ENCODE data around the gene ZNG1B.
"Not testable (repeated sequence)": the region's sequence is repeated elsewhere in the genome, so short reads cannot be mapped to it uniquely, and the experiment has no call there.

The ZNG1B gene

GRCh38 chr2:113510913-113511312 lies 73.4 kb downstream of the ZNG1B start:
- H3K9me3 ChIP-seq (ENCODE audit: control insufficient read depth, low read depth, low read length); H3K27ac ChIP-seq (ENCODE audit: low read length); H3K9ac ChIP-seq (ENCODE audit: low read length); H3K4me3 ChIP-seq (ENCODE audit: low read length); H3K4me1 ChIP-seq (ENCODE audit: control insufficient read depth, low read depth, low read length); H3K36me3 ChIP-seq (ENCODE audit: control insufficient read depth, low read depth, low read length): not testable (repeated sequence)
- H3K27me3 ChIP-seq (ENCODE audit: control insufficient read depth, insufficient read depth, low read length), result peaks cover 38% of the 10 kb centered on the region

- H3K27me3 ChIP-seq (ENCODE audit: control insufficient read depth, insufficient read depth, low read length), result peaks cover 32% of the 10 kb centered on the region
- H3K4me1 ChIP-seq (ENCODE audit: control insufficient read depth, low read depth, low read length), result not testable (repeated sequence)
Measured at GRCh38 chr2:113511859-113512258, 74.4 kb downstream of the ZNG1B start.

GRCh38 chr2:113515457-113515856 lies 78.0 kb downstream of the ZNG1B start:
- H3K27me3 ChIP-seq (ENCODE audit: control insufficient read depth, insufficient read depth, low read length); H3K36me3 ChIP-seq (ENCODE audit: control insufficient read depth, low read depth, low read length); H3K9me3 ChIP-seq (ENCODE audit: control insufficient read depth, low read depth, low read length); H3K9ac ChIP-seq (ENCODE audit: low read length); H3K4me3 ChIP-seq (ENCODE audit: low read length); H3K4me1 ChIP-seq (ENCODE audit: control insufficient read depth, low read depth, low read length); H3K27ac ChIP-seq (ENCODE audit: low read length): not testable (repeated sequence)

More at GRCh38 chr2:113511859-113512258, 74.4 kb downstream of the ZNG1B start:
- not testable (repeated sequence) for H3K27ac ChIP-seq (ENCODE audit: low read length); H3K36me3 ChIP-seq (ENCODE audit: control insufficient read depth, low read depth, low read length); H3K9me3 ChIP-seq (ENCODE audit: control insufficient read depth, low read depth, low read length); H3K4me3 ChIP-seq (ENCODE audit: low read length); H3K9ac ChIP-seq (ENCODE audit: low read length)

GRCh38 chr2:113515995-113516394 lies 78.5 kb downstream of the ZNG1B start:
- H3K9ac ChIP-seq (ENCODE audit: low read length); H3K27me3 ChIP-seq (ENCODE audit: control insufficient read depth, insufficient read depth, low read length); H3K27ac ChIP-seq (ENCODE audit: low read length); H3K9me3 ChIP-seq (ENCODE audit: control insufficient read depth, low read depth, low read length); H3K4me1 ChIP-seq (ENCODE audit: control insufficient read depth, low read depth, low read length); H3K36me3 ChIP-seq (ENCODE audit: control insufficient read depth, low read depth, low read length); H3K4me3 ChIP-seq (ENCODE audit: low read length): not testable (repeated sequence)

GRCh38 chr2:113517025-113517424 lies 79.5 kb downstream of the ZNG1B start:
- H3K36me3 ChIP-seq (ENCODE audit: control insufficient read depth, low read depth, low read length); H3K9ac ChIP-seq (ENCODE audit: low read length); H3K9me3 ChIP-seq (ENCODE audit: control insufficient read depth, low read depth, low read length); H3K27ac ChIP-seq (ENCODE audit: low read length); H3K4me3 ChIP-seq (ENCODE audit: low read length); H3K27me3 ChIP-seq (ENCODE audit: control insufficient read depth, insufficient read depth, low read length); H3K4me1 ChIP-seq (ENCODE audit: control insufficient read depth, low read depth, low read length): not testable (repeated sequence)

- H3K4me3 ChIP-seq (ENCODE audit: low read length); H3K27ac ChIP-seq (ENCODE audit: low read length); H3K36me3 ChIP-seq (ENCODE audit: control insufficient read depth, low read depth, low read length); H3K9ac ChIP-seq (ENCODE audit: low read length); H3K4me1 ChIP-seq (ENCODE audit: control insufficient read depth, low read depth, low read length); H3K27me3 ChIP-seq (ENCODE audit: control insufficient read depth, insufficient read depth, low read length); H3K9me3 ChIP-seq (ENCODE audit: control insufficient read depth, low read depth, low read length): not testable (repeated sequence)
Measured at GRCh38 chr2:113520837-113521236, 83.3 kb downstream of the ZNG1B start.

GRCh38 chr2:113521492-113521891 lies 84.0 kb downstream of the ZNG1B start:
- not testable (repeated sequence) for H3K36me3 ChIP-seq (ENCODE audit: control insufficient read depth, low read depth, low read length); H3K27me3 ChIP-seq (ENCODE audit: control insufficient read depth, insufficient read depth, low read length); H3K9me3 ChIP-seq (ENCODE audit: control insufficient read depth, low read depth, low read length); H3K4me1 ChIP-seq (ENCODE audit: control insufficient read depth, low read depth, low read length); H3K9ac ChIP-seq (ENCODE audit: low read length); H3K27ac ChIP-seq (ENCODE audit: low read length); H3K4me3 ChIP-seq (ENCODE audit: low read length)

GRCh38 chr2:113524986-113525385 lies 87.5 kb downstream of the ZNG1B start:
- H3K27ac ChIP-seq (ENCODE audit: low read length); H3K9ac ChIP-seq (ENCODE audit: low read length); H3K36me3 ChIP-seq (ENCODE audit: control insufficient read depth, low read depth, low read length); H3K4me3 ChIP-seq (ENCODE audit: low read length); H3K9me3 ChIP-seq (ENCODE audit: control insufficient read depth, low read depth, low read length); H3K4me1 ChIP-seq (ENCODE audit: control insufficient read depth, low read depth, low read length); H3K27me3 ChIP-seq (ENCODE audit: control insufficient read depth, insufficient read depth, low read length): not testable (repeated sequence)

GRCh38 chr2:113527350-113528045 lies 90.0 kb downstream of the ZNG1B start:
- H3K9me3 ChIP-seq (ENCODE audit: control insufficient read depth, low read depth, low read length); H3K4me3 ChIP-seq (ENCODE audit: low read length); H3K9ac ChIP-seq (ENCODE audit: low read length); H3K27me3 ChIP-seq (ENCODE audit: control insufficient read depth, insufficient read depth, low read length); H3K27ac ChIP-seq (ENCODE audit: low read length); H3K4me1 ChIP-seq (ENCODE audit: control insufficient read depth, low read depth, low read length); H3K36me3 ChIP-seq (ENCODE audit: control insufficient read depth, low read depth, low read length): not testable (repeated sequence)

- H3K27me3 ChIP-seq (ENCODE audit: control insufficient read depth, insufficient read depth, low read length); H3K36me3 ChIP-seq (ENCODE audit: control insufficient read depth, low read depth, low read length); H3K9me3 ChIP-seq (ENCODE audit: control insufficient read depth, low read depth, low read length); H3K4me1 ChIP-seq (ENCODE audit: control insufficient read depth, low read depth, low read length); H3K27ac ChIP-seq (ENCODE audit: low read length); H3K4me3 ChIP-seq (ENCODE audit: low read length); H3K9ac ChIP-seq (ENCODE audit: low read length): not testable (repeated sequence)
Measured at GRCh38 chr2:113528126-113528525, 90.6 kb downstream of the ZNG1B start.

- not testable (repeated sequence) for H3K9ac ChIP-seq (ENCODE audit: low read length); H3K27me3 ChIP-seq (ENCODE audit: control insufficient read depth, insufficient read depth, low read length); H3K36me3 ChIP-seq (ENCODE audit: control insufficient read depth, low read depth, low read length); H3K9me3 ChIP-seq (ENCODE audit: control insufficient read depth, low read depth, low read length); H3K4me3 ChIP-seq (ENCODE audit: low read length); H3K27ac ChIP-seq (ENCODE audit: low read length); H3K4me1 ChIP-seq (ENCODE audit: control insufficient read depth, low read depth, low read length)
Measured at GRCh38 chr2:113528904-113529303, 91.4 kb downstream of the ZNG1B start.

- not testable (repeated sequence) for H3K27ac ChIP-seq (ENCODE audit: low read length); H3K27me3 ChIP-seq (ENCODE audit: control insufficient read depth, insufficient read depth, low read length); H3K4me3 ChIP-seq (ENCODE audit: low read length); H3K9me3 ChIP-seq (ENCODE audit: control insufficient read depth, low read depth, low read length); H3K36me3 ChIP-seq (ENCODE audit: control insufficient read depth, low read depth, low read length); H3K4me1 ChIP-seq (ENCODE audit: control insufficient read depth, low read depth, low read length); H3K9ac ChIP-seq (ENCODE audit: low read length)
Measured at GRCh38 chr2:113532991-113533390, 95.5 kb downstream of the ZNG1B start.
